ENCODE data around the gene BCL2. TPM values are rescaled to one million over a fixed set of nuclear protein-coding genes. Genes with fewer than 3 reads are reported as not detected.

Gene BCL2
- total RNA-seq, 1 donor, result 4.2 TPM

- no peak for TF ChIP-seq CTCF (IDR thresholded peaks at IDR 0.05; ENCODE audit: insufficient read depth, low read length)
- no peak overlapping the region for H3K4me3 ChIP-seq (ENCODE audit: low read depth, low read length)
- DNase-seq (ENCODE audit: low read depth), result no peak
These were observed 36.8 kb upstream of the BCL2 start for GRCh38 chr18:63356272-63356896.

GRCh38 chr18:63350230-63350629 lies 30.7 kb upstream of the BCL2 start:
- no peak overlapping the region for H3K4me3 ChIP-seq (ENCODE audit: low read depth, low read length)
- no peak for TF ChIP-seq CTCF (IDR thresholded peaks at IDR 0.05; ENCODE audit: insufficient read depth, low read length)
- DNase-seq (ENCODE audit: low read depth), result no peak

- H3K4me3 ChIP-seq (ENCODE audit: low read depth, low read length), result no peak overlapping the region
- no peak for DNase-seq (ENCODE audit: low read depth)
- no peak for TF ChIP-seq CTCF (IDR thresholded peaks at IDR 0.05; ENCODE audit: insufficient read depth, low read length)
These were observed 29.1 kb upstream of the BCL2 start for GRCh38 chr18:63348508-63349136.

GRCh38 chr18:63346480-63347183 lies 27.1 kb upstream of the BCL2 start:
- no peak for DNase-seq (ENCODE audit: low read depth)
- no peak for TF ChIP-seq CTCF (IDR thresholded peaks at IDR 0.05; ENCODE audit: insufficient read depth, low read length)
- no peak overlapping the region for H3K4me3 ChIP-seq (ENCODE audit: low read depth, low read length)

- DNase-seq (ENCODE audit: low read depth), result no peak
- H3K4me3 ChIP-seq (ENCODE audit: low read depth, low read length), result no peak overlapping the region
- TF ChIP-seq CTCF (IDR thresholded peaks at IDR 0.05; ENCODE audit: insufficient read depth, low read length), result no peak
These were observed 26.5 kb upstream of the BCL2 start for GRCh38 chr18:63346031-63346430.

GRCh38 chr18:63344918-63345317 lies 25.3 kb upstream of the BCL2 start:
- TF ChIP-seq CTCF (IDR thresholded peaks at IDR 0.05; ENCODE audit: insufficient read depth, low read length), result no peak
- no peak for DNase-seq (ENCODE audit: low read depth)
- no peak overlapping the region for H3K4me3 ChIP-seq (ENCODE audit: low read depth, low read length)
